IMR-90 (cell line): ENCODE results near the gene KRT32. TPM values are rescaled to one million over a fixed set of nuclear protein-coding genes. Genes with fewer than 3 reads are reported as not detected.

Source experiments
- ATAC-seq: fragments of 200-7000 bp; cut with Tn5 transposase; 2 replicates; pipeline ENCODE4 v1.9.1; 2020; ENCODE audit warnings: low read depth, mild to moderate bottlenecking, moderate library complexity
- BruUV-seq: library from RNA; stranded (reverse); fragments of 400-500 nt; replicated peaks from 2 replicates; lab custom pipeline; 2021; lab: Mats Ljungman, UMichigan
- CTCF ChIA-PET: fragments of 300-600 bp; formaldehyde crosslinking; extraction: SDS; loops from one replicate; lab custom pipeline; 2021; ENCODE audit warnings: antibody characterized with exemption; lab: Yijun Ruan, JAX
- POLR2A ChIA-PET: fragments of 300-600 bp; sonication (Branson Sonifier 250); formaldehyde crosslinking; loops from one replicate; lab custom pipeline; 2022; ENCODE audit warnings: antibody characterized with exemption; ENCODE audit not compliant: unreplicated experiment; lab: Charles Lee
- DNase-seq: peaks from one replicate; pipeline ENCODE4 v3.0.0; 2013
- H2AFZ ChIP-seq: replicated peaks from 2 replicates; pipeline ENCODE3; 2013; ENCODE audit warnings: low read length, mild to moderate bottlenecking; ENCODE audit not compliant: poor library complexity
- H2AK5ac ChIP-seq: 2 replicates; pipeline ENCODE4 v1.6.1; 2013; ENCODE audit warnings: low read depth, low read length, inconsistent platforms
- H2AK9ac ChIP-seq: replicated peaks from 2 replicates; pipeline ENCODE3; 2013; ENCODE audit warnings: mild to moderate bottlenecking, low read depth, low read length, moderate library complexity; ENCODE audit not compliant: poor library complexity
- H2BK120ac ChIP-seq: 2 replicates; pipeline ENCODE4 v1.6.1; 2013; ENCODE audit warnings: low read depth, low read length, inconsistent platforms
- H2BK15ac ChIP-seq: 3 replicates; pipeline ENCODE4 v1.6.1; 2013; ENCODE audit warnings: low read depth, low read length, inconsistent platforms
- H2BK20ac ChIP-seq: 2 replicates; pipeline ENCODE4 v1.6.1; 2013; ENCODE audit warnings: low read depth, mild to moderate bottlenecking, inconsistent platforms, low read length, moderate library complexity
- H2BK5ac ChIP-seq: 2 replicates; pipeline ENCODE4 v1.6.1; 2013; ENCODE audit warnings: mild to moderate bottlenecking, low read depth, low read length, inconsistent platforms; ENCODE audit not compliant: poor library complexity, severe bottlenecking
- H3K14ac ChIP-seq: replicated peaks from 2 replicates; pipeline ENCODE4 v1.6.1; 2013; ENCODE audit warnings: low read depth, low read length, inconsistent platforms
- H3K18ac ChIP-seq: 2 replicates; pipeline ENCODE4 v1.6.1; 2013; ENCODE audit warnings: low read depth, low read length, control low read depth
- H3K23ac ChIP-seq: 2 replicates; pipeline ENCODE4 v1.6.1; 2013; ENCODE audit warnings: low read depth, low read length, inconsistent platforms
- H3K27ac ChIP-seq: 2 replicates; pipeline ENCODE4 v1.5.1; 2013; ENCODE audit warnings: mild to moderate bottlenecking, control low read depth, low read length; ENCODE audit not compliant: insufficient read depth
- H3K27me3 ChIP-seq: 2 replicates; pipeline ENCODE4 v1.6.1; 2013; ENCODE audit warnings: low read length; ENCODE audit not compliant: control insufficient read depth, insufficient read depth
- H3K36me3 ChIP-seq: 2 replicates; pipeline ENCODE4 v1.6.1; 2013; ENCODE audit warnings: low read length, mixed read lengths; ENCODE audit not compliant: control insufficient read depth, insufficient read depth
- H3K4ac ChIP-seq: 2 replicates; pipeline ENCODE4 v1.6.1; 2013; ENCODE audit warnings: low read depth, low read length, inconsistent platforms
- H3K4me1 ChIP-seq: 2 replicates; pipeline ENCODE4 v1.6.1; 2013; ENCODE audit warnings: low read length, mixed read lengths; ENCODE audit not compliant: control insufficient read depth, insufficient read depth
- H3K4me2 ChIP-seq: 2 replicates; pipeline ENCODE4 v1.6.1; 2013; ENCODE audit warnings: low read depth, mild to moderate bottlenecking, control low read depth, low read length, moderate library complexity
- H3K4me3 ChIP-seq: 2 replicates; pipeline ENCODE4 v1.5.1; 2013; ENCODE audit warnings: low read depth, mild to moderate bottlenecking, control low read depth, low read length, moderate library complexity; ENCODE audit not compliant: insufficient read depth
- H3K56ac ChIP-seq: 2 replicates; pipeline ENCODE4 v1.6.1; 2013; ENCODE audit warnings: low read length, inconsistent platforms; ENCODE audit not compliant: insufficient read depth; ENCODE audit errors: extremely low read depth
- H3K79me1 ChIP-seq, 2 experiments: 2 replicates each; pipeline ENCODE4 v1.6.1; 2013; ENCODE audit warnings: low read length in 2 of 2, inconsistent platforms in 1 of 2, low read depth in 1 of 2
- H3K9ac ChIP-seq: 2 replicates; pipeline ENCODE4 v1.6.1; 2013; ENCODE audit warnings: low read depth, low read length, control low read depth
- H3K9me1 ChIP-seq: 2 replicates; pipeline ENCODE4 v1.6.1; 2013; ENCODE audit warnings: low read length, inconsistent platforms; ENCODE audit not compliant: insufficient read depth
- H3K9me3 ChIP-seq: 2 replicates; pipeline ENCODE4 v1.6.1; 2013; ENCODE audit warnings: low read length; ENCODE audit not compliant: control insufficient read depth, insufficient read depth
- H4K20me1 ChIP-seq: 2 replicates; pipeline ENCODE4 v1.6.1; 2013; ENCODE audit warnings: low read length, inconsistent platforms; ENCODE audit not compliant: insufficient read depth
- H4K5ac ChIP-seq: 2 replicates; pipeline ENCODE4 v1.6.1; 2013; ENCODE audit warnings: mild to moderate bottlenecking, low read depth, low read length, control low read depth
- H4K8ac ChIP-seq, 2 experiments: 2 replicates each; pipeline ENCODE4 v1.6.1; 2013; ENCODE audit warnings: low read depth in 2 of 2, low read length in 2 of 2, control low read depth in 1 of 2, inconsistent platforms in 1 of 2
- H4K91ac ChIP-seq: 2 replicates; pipeline ENCODE4 v1.6.1; 2013; ENCODE audit warnings: low read depth, low read length, inconsistent platforms; ENCODE audit not compliant: insufficient read depth
- CEBPB ChIP-seq: IDR thresholded peaks from 2 replicates; pipeline ENCODE4 v1.6.1; 2012; ENCODE audit warnings: low read depth, low read length, improper control_type of control experiment
- CTCF ChIP-seq: conservative IDR thresholded peaks from 2 replicates; pipeline ENCODE4 v1.5.1; 2012; ENCODE audit warnings: mild to moderate bottlenecking, low read depth, low read length, improper control_type of control experiment
- POLR2A ChIP-seq: IDR thresholded peaks from 2 replicates; pipeline ENCODE4 v1.6.1; 2012; ENCODE audit warnings: mild to moderate bottlenecking, low read depth, low read length
- SMC3 ChIP-seq: fragments of 150-350 bp; IDR thresholded peaks from 2 replicates; pipeline ENCODE4 v1.6.1; 2016; ENCODE audit warnings: low read depth, mild to moderate bottlenecking, antibody characterized with exemption, low read length, moderate library complexity
- WGBS, 2 experiments: methylation state at CpG; one replicate each; pipeline versions ENCODE4 v1.1.5 to v1.1.7; 2013; ENCODE audit warnings: missing lambda C conversion rate in 2 of 2; ENCODE audit not compliant: insufficient read length in 1 of 2; ENCODE audit errors: extremely low coverage in 2 of 2; 5-methylcytosine and 5-hydroxymethylcytosine counted together
- dilution Hi-C: fragments of 300-500 bp; cut with HindIII; formaldehyde crosslinking; loops from one replicate; pipeline ENCODE4 v1.14.3; 2018; ENCODE audit warnings: low sequenced_read_pairs; ENCODE audit not compliant: unreplicated experiment
- in situ Hi-C: fragments of 300-500 bp; cut with MboI; formaldehyde crosslinking; loops from 3 replicates; pipeline ENCODE4 v1.14.3; 2019; ENCODE audit warnings: low sequenced_read_pairs, inconsistent platforms, mixed read lengths
- intact Hi-C: fragments of 100-400 bp; cut with micrococcal nuclease; formaldehyde crosslinking; loops from 2 replicates; pipeline ENCODE4 v1.10.0; 2022
- polyA plus RNA-seq, 3 experiments: library from polyadenylated mRNA; depleted of rRNA; stranded (reverse); fragments of >200 nt; gene quantifications; 2 replicates each; pipeline ENCODE4 v1.2.3, GENCODE V29; 2012; ENCODE audit warnings: low replicate concordance in 1 of 3
- total RNA-seq: library from RNA; depleted of rRNA; stranded (reverse); fragments of >200 nt; gene quantifications from 2 replicates; pipeline ENCODE4 v1.2.3, GENCODE V29; 2012

Gene KRT32
- total and polyA plus RNA-seq, 2 of the 4 experiments (the other 2 are of a cell fraction) = 0.09 TPM; not detected in 1

DNA sequence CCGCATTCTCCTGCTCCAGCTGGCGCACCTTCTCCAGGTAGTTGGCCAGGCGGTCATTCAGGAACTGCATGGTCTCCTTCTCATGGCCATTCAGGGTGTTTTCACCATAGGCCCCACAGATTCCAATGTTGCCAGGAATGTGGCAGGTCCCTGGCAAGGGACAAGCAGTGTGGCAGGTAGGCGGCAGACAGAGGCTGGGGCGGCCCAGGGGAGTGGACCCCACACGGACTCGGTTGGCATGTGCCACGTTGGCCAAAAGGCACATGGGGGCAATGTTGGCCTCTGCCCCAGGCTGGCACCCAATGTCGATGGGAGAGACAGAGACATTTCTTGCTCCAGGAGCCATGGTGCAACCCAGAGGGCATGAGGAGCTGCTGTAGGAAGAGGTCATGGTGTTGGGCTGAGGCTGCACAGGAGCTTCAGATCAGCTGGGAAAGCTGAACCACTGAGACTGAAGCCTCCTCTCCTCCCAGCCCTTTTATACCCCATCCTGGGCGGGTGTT, 26.6 kb downstream of the KRT32 start, which contains the start of gene KRT38:
TSS of gene KRT38 (minus strand) at position 453 of the 503 bp plus-strand sequence. CDS start at position 391, 62 bp downstream.
- no peak within 1 kb of the TSS for H3K4ac ChIP-seq
- no peak within 1 kb of the TSS for H3K9ac ChIP-seq
- dilution Hi-C loops = no loop called here
- no peaks in the 10 kb centered on the region for H4K20me1 ChIP-seq
- no peaks in the 10 kb centered on the region for H3K27me3 ChIP-seq
- ChIA-PET POLR2A (no interaction called here), CTCF (no interaction called here)
- intact Hi-C loops = no loop called here
- peaks cover 7% of the 10 kb centered on the region; the same call in 1 of the 2 replicates for H3K4me1 ChIP-seq
- 0 out of 2 replicates have a peak within 1 kb of the TSS, but pooled peaks have one; percentile 13 for H3K18ac ChIP-seq
- no peak within 1 kb of the TSS for H3K56ac ChIP-seq
- no peak within 1 kb of the TSS for H4K5ac ChIP-seq
- peak within 1 kb of the TSS; percentile 26; the same call in 1 of the 3 replicates for H2BK15ac ChIP-seq
- ATAC-seq (no peak), DNase-seq (no peak)
- no peak within 1 kb of the TSS for H3K27ac ChIP-seq
- BruUV-seq = no TSS peak
- in situ Hi-C loops = no loop called here
- H3K4me3 ChIP-seq = no peak within 1 kb of the TSS
- 83% methylated on average over 7 of the region's 10 CpGs; no CpG with 5 or more reads in 1 of the 2 experiments for WGBS, 2 experiments
- H2AK5ac ChIP-seq = peak within 1 kb of the TSS; percentile 3; the same call in 1 of the 2 replicates
- no peak within 1 kb of the TSS; the same call in 1 of the 2 replicates for H4K91ac ChIP-seq
- H3K4me2 ChIP-seq = no peak within 1 kb of the TSS
- no peak within 1 kb of the TSS for H4K8ac ChIP-seq
- H3K23ac ChIP-seq = no peak within 1 kb of the TSS
- no peak within 1 kb of the TSS; the same call in 1 of the 2 replicates for H2BK120ac ChIP-seq
- no peak within 1 kb of the TSS for H2BK20ac ChIP-seq
- no peak within 1 kb of the TSS for H2AFZ ChIP-seq
- H2AK9ac ChIP-seq = no peak within 1 kb of the TSS
- TF ChIP-seq SMC3 (no peak), CEBPB (no peak), CTCF (no peak), POLR2A (no peak)
- no peak within 1 kb of the TSS for H2BK5ac ChIP-seq
- H3K9me1 ChIP-seq = peaks cover 5% of the 10 kb centered on the region
- H3K36me3 ChIP-seq = no peaks in the 10 kb centered on the region
- H3K9me3 ChIP-seq = no peaks in the 10 kb centered on the region
- no peak within 1 kb of the TSS for H3K14ac ChIP-seq
- H3K79me1 ChIP-seq = no peaks in the 10 kb centered on the region
